Epithelial cell of prostate (primary cell): ENCODE data around the gene COX6A2.

Source experiments
- DNase-seq: peaks from one replicate; pipeline ENCODE4 v3.0.0-alpha.2; 2011; ENCODE audit warnings: low read depth, low spot score
- H3K27ac ChIP-seq: fragments of 450-650 bp; 2 replicates; pipeline ENCODE4 v1.5.1; 2017; ENCODE audit warnings: mild to moderate bottlenecking

COX6A2 gene

GRCh38 chr16:31412750-31413149 is 15.4 kb downstream of the COX6A2 start:
- no peak overlapping the region for H3K27ac ChIP-seq
- DNase-seq = no peak

GRCh38 chr16:31411024-31411844 is 16.9 kb downstream of the COX6A2 start:
- no peak for DNase-seq
- H3K27ac ChIP-seq = no peak overlapping the region

- DNase-seq = no peak
- H3K27ac ChIP-seq = no peak overlapping the region
Observed at GRCh38 chr16:31410082-31410481, 18.1 kb downstream of the COX6A2 start.

- H3K27ac ChIP-seq = no peak overlapping the region
- no peak for DNase-seq
Observed at GRCh38 chr16:31409433-31409832, 18.7 kb downstream of the COX6A2 start.

- no peak for DNase-seq
- H3K27ac ChIP-seq = no peak overlapping the region
Observed at GRCh38 chr16:31407406-31407805, 20.8 kb downstream of the COX6A2 start.

GRCh38 chr16:31404353-31405064 is 23.7 kb downstream of the COX6A2 start:
- H3K27ac ChIP-seq = no peak overlapping the region
- no peak for DNase-seq

- no peak overlapping the region for H3K27ac ChIP-seq
- no peak for DNase-seq
Observed at GRCh38 chr16:31403590-31404352, 24.4 kb downstream of the COX6A2 start.

- H3K27ac ChIP-seq = no peak overlapping the region
- DNase-seq = no peak
Observed at GRCh38 chr16:31402687-31403086, 25.5 kb downstream of the COX6A2 start.

- no peak for DNase-seq
Observed at GRCh38 chr16:31401436-31401835, 26.7 kb downstream of the COX6A2 start.

GRCh38 chr16:31400191-31400590 is 28.0 kb downstream of the COX6A2 start:
- H3K27ac ChIP-seq = no peak overlapping the region
- no peak for DNase-seq

More at GRCh38 chr16:31401436-31401835, 26.7 kb downstream of the COX6A2 start:
- H3K27ac ChIP-seq = no peak overlapping the region

- no peak overlapping the region for H3K27ac ChIP-seq
- no peak for DNase-seq
Observed at GRCh38 chr16:31397701-31398100, 30.5 kb downstream of the COX6A2 start.

GRCh38 chr16:31397096-31397660 is 31.0 kb downstream of the COX6A2 start:
- no peak overlapping the region for H3K27ac ChIP-seq
- no peak for DNase-seq

- no peak for DNase-seq
- H3K27ac ChIP-seq = no peak overlapping the region
Observed at GRCh38 chr16:31395647-31396046, 32.5 kb downstream of the COX6A2 start.

- H3K27ac ChIP-seq = no peak within 1 kb of the TSS
- DNase-seq = no peak
Observed at GRCh38 chr16:31393056-31393455, 35.1 kb downstream of the COX6A2 start, which contains the start of gene ITGAD. TSS of gene ITGAD (plus strand) at chr16:31393335. CDS start at chr16:31393361, 26 bp downstream.

- no peak for DNase-seq
Observed at GRCh38 chr16:31390504-31391041, 37.6 kb downstream of the COX6A2 start.

GRCh38 chr16:31388535-31388934 is 39.6 kb downstream of the COX6A2 start:
- DNase-seq = no peak
- no peak overlapping the region for H3K27ac ChIP-seq

More at GRCh38 chr16:31390504-31391041, 37.6 kb downstream of the COX6A2 start:
- no peak overlapping the region for H3K27ac ChIP-seq

GRCh38 chr16:31386157-31386984 is 41.8 kb downstream of the COX6A2 start:
- peak; percentile 76 for DNase-seq
- H3K27ac ChIP-seq = peak overlapping the region; percentile 41

GRCh38 chr16:31385680-31386079 is 42.5 kb downstream of the COX6A2 start:
- DNase-seq = no peak

GRCh38 chr16:31382485-31383161 is 45.5 kb downstream of the COX6A2 start:
- no peak for DNase-seq
- no peak overlapping the region for H3K27ac ChIP-seq

More at GRCh38 chr16:31385680-31386079, 42.5 kb downstream of the COX6A2 start:
- peak overlapping the region; percentile 41 for H3K27ac ChIP-seq
